ENCODE measurements around the gene MTOR. TPM values are rescaled to one million over a fixed set of nuclear protein-coding genes. Genes with fewer than 3 reads are reported as not detected.

MTOR gene
- total RNA-seq, 1 experiment from 2014 or later = 48.0 TPM

GRCh38 chr1:11248169-11248568 is 14.2 kb downstream of the MTOR start:
- Histone ChIP-seq H3K36me3 (ENCODE audit: low read depth, low read length) (peaks cover 34% of the 10 kb centered on the region), H3K9me3 (ENCODE audit: low read length) (no peaks in the 10 kb centered on the region), H2AFZ (ENCODE audit: low read length) (no peak overlapping the region), H3K9me2 (replicated peaks; ENCODE audit: low read length) (no peaks in the 10 kb centered on the region), H3K4me1 (ENCODE audit: insufficient read depth, low read length) (no peaks in the 10 kb centered on the region), H3K4me2 (ENCODE audit: low read length) (no peak overlapping the region), H3K27ac (ENCODE audit: low read length) (no peak overlapping the region), H3K4me3 (ENCODE audit: low read length) (no peak overlapping the region), H3K9ac (ENCODE audit: low read length) (no peak overlapping the region), H3K27me3 (ENCODE audit: low read length) (no peaks in the 10 kb centered on the region), H3K79me2 (ENCODE audit: low read length) (no peaks in the 10 kb centered on the region), H4K20me1 (ENCODE audit: low read length) (no peaks in the 10 kb centered on the region), H3F3A (ENCODE audit: low read length, unreplicated experiment) (no peaks in the 10 kb centered on the region)
- intact Hi-C loops (cut with micrococcal nuclease) = no loop called here
- TF ChIP-seq, protein P1, sequence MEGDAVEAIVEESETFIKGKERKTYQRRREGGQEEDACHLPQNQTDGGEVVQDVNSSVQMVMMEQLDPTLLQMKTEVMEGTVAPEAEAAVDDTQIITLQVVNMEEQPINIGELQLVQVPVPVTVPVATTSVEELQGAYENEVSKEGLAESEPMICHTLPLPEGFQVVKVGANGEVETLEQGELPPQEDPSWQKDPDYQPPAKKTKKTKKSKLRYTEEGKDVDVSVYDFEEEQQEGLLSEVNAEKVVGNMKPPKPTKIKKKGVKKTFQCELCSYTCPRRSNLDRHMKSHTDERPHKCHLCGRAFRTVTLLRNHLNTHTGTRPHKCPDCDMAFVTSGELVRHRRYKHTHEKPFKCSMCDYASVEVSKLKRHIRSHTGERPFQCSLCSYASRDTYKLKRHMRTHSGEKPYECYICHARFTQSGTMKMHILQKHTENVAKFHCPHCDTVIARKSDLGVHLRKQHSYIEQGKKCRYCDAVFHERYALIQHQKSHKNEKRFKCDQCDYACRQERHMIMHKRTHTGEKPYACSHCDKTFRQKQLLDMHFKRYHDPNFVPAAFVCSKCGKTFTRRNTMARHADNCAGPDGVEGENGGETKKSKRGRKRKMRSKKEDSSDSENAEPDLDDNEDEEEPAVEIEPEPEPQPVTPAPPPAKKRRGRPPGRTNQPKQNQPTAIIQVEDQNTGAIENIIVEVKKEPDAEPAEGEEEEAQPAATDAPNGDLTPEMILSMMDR (conservative IDR thresholded peaks at IDR 0.05; ENCODE audit: low read depth, low read length) = peak; percentile 33; the same call in 1 of the 2 replicates
- TF ChIP-seq EZH2phosphoT487 (IDR thresholded peaks at IDR 0.05; ENCODE audit: borderline replicate concordance, low read length) = no peak
- CTCF ChIA-PET = no interaction called here
- ATAC-seq = peak; percentile 53; the same call in 1 of the 2 replicates
- peak; percentile 3 for DNase-seq
- POLR2A ChIA-PET (ENCODE audit: unreplicated experiment) = no interaction called here
- BruUV-seq (replicated peaks) = no TSS peak

- Histone ChIP-seq H3K27me3 (ENCODE audit: low read length) (no peaks in the 10 kb centered on the region), H3K4me3 (ENCODE audit: low read length) (no peak overlapping the region), H3K36me3 (ENCODE audit: low read depth, low read length) (peaks cover 27% of the 10 kb centered on the region), H3K9me2 (replicated peaks; ENCODE audit: low read length) (no peaks in the 10 kb centered on the region), H3K79me2 (ENCODE audit: low read length) (no peaks in the 10 kb centered on the region), H3K4me1 (ENCODE audit: insufficient read depth, low read length) (no peaks in the 10 kb centered on the region), H3K27ac (ENCODE audit: low read length) (no peak overlapping the region), H4K20me1 (ENCODE audit: low read length) (no peaks in the 10 kb centered on the region), H3K9ac (ENCODE audit: low read length) (no peak overlapping the region), H2AFZ (ENCODE audit: low read length) (no peak overlapping the region), H3K4me2 (ENCODE audit: low read length) (no peak overlapping the region), H3F3A (ENCODE audit: low read length, unreplicated experiment) (no peaks in the 10 kb centered on the region), H3K9me3 (ENCODE audit: low read length) (no peaks in the 10 kb centered on the region)
- TF ChIP-seq, protein P1 (conservative IDR thresholded peaks at IDR 0.05; ENCODE audit: low read depth, low read length) = no peak
- TF ChIP-seq EZH2 (IDR thresholded peaks at IDR 0.05; ENCODE audit: low read length, unreplicated experiment) (no peak), EZH2phosphoT487 (IDR thresholded peaks at IDR 0.05; ENCODE audit: borderline replicate concordance, low read length) (no peak)
- BruUV-seq (replicated peaks) = no TSS peak
- DNase-seq (no peak), ATAC-seq (no peak)
- intact Hi-C loops (cut with micrococcal nuclease) = no loop called here
- ChIA-PET CTCF (no interaction called here), POLR2A (ENCODE audit: unreplicated experiment) (no interaction called here)
These were observed 16.2 kb downstream of the MTOR start for GRCh38 chr1:11245904-11246719.

DNA sequence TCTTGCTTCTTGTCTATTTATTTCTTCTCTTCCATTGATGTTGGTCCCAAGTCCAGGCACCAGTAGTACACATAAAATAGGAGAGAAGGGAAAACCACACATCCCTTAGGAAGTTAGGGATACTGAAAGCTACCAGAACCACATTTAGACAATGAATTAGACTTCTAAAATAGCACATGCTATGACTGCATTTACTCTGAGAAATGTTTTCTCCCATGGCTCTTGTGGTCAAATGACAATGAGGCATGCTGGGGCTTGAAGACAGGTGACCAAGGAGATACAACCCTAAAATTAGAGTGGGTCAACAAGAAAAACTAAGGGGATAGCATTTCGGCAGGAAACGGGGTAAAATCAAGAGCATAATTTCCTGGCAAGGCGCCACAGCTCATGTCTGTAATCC is 17.1 kb downstream of the MTOR start:
- H3K4me3 ChIP-seq (ENCODE audit: low read length) = no peak overlapping the region
- H3K4me2 ChIP-seq (ENCODE audit: low read length) = no peak overlapping the region
- no peaks in the 10 kb centered on the region for H3K27me3 ChIP-seq (ENCODE audit: low read length)
- BruUV-seq (replicated peaks) = no TSS peak
- H3F3A ChIP-seq (ENCODE audit: low read length, unreplicated experiment) = no peaks in the 10 kb centered on the region
- H3K9me3 ChIP-seq (ENCODE audit: low read length) = no peaks in the 10 kb centered on the region
- intact Hi-C loops (cut with micrococcal nuclease) = no loop called here
- H3K4me1 ChIP-seq (ENCODE audit: insufficient read depth, low read length) = no peaks in the 10 kb centered on the region
- ChIA-PET CTCF (no interaction called here), POLR2A (ENCODE audit: unreplicated experiment) (no interaction called here)
- ATAC-seq = no peak
- H2AFZ ChIP-seq (ENCODE audit: low read length) = no peak overlapping the region
- H3K36me3 ChIP-seq (ENCODE audit: low read depth, low read length) = peaks cover 33% of the 10 kb centered on the region
- TF ChIP-seq, protein P1 (conservative IDR thresholded peaks at IDR 0.05; ENCODE audit: low read depth, low read length) = no peak
- TF ChIP-seq EZH2phosphoT487 (IDR thresholded peaks at IDR 0.05; ENCODE audit: borderline replicate concordance, low read length) = no peak
- TF ChIP-seq EZH2 (IDR thresholded peaks at IDR 0.05; ENCODE audit: low read length, unreplicated experiment) = no peak
- no peaks in the 10 kb centered on the region for H4K20me1 ChIP-seq (ENCODE audit: low read length)
- H3K27ac ChIP-seq (ENCODE audit: low read length) = no peak overlapping the region
- DNase-seq = no peak
- no peak overlapping the region for H3K9ac ChIP-seq (ENCODE audit: low read length)
- H3K9me2 ChIP-seq (replicated peaks; ENCODE audit: low read length) = no peaks in the 10 kb centered on the region
- H3K79me2 ChIP-seq (ENCODE audit: low read length) = no peaks in the 10 kb centered on the region
